Measurements from ENCODE around the gene PLS1. TPM values are rescaled to one million over a fixed set of nuclear protein-coding genes. Genes with fewer than 3 reads are reported as not detected.

The PLS1 gene
- total RNA-seq, 2 donors from 2014 or later = 6.4 to 7.0 TPM

- no peaks in the 10 kb centered on the region for H3K4me1 ChIP-seq (replicated peaks)
- no peaks in the 10 kb centered on the region for H3K9me3 ChIP-seq
- intact Hi-C loops (cut with DNase I) = no loop called here
- H3K27ac ChIP-seq = no peak overlapping the region
- no peak for DNase-seq (ENCODE audit: low spot score)
- no peak overlapping the region for H3K4me3 ChIP-seq
- TF ChIP-seq POLR2A (IDR thresholded peaks at IDR 0.05) (no peak), CTCF (IDR thresholded peaks at IDR 0.05) (no peak), POLR2AphosphoS5 (IDR thresholded peaks at IDR 0.05) (no peak)
- no peaks in the 10 kb centered on the region for H3K36me3 ChIP-seq
- WGBS = 75% methylated on average over 6 of the region's 6 CpGs
- H3K27me3 ChIP-seq (replicated peaks; ENCODE audit: insufficient read depth) = no peaks in the 10 kb centered on the region
Observed at GRCh38 chr3:142644502-142644901, 48.3 kb downstream of the PLS1 start.

GRCh38 chr3:142645236-142645793 lies 49.1 kb downstream of the PLS1 start:
- Histone ChIP-seq H3K4me1 (replicated peaks) (no peaks in the 10 kb centered on the region), H3K27me3 (replicated peaks; ENCODE audit: insufficient read depth) (no peaks in the 10 kb centered on the region), H3K4me3 (no peak overlapping the region), H3K36me3 (no peaks in the 10 kb centered on the region), H3K27ac (no peak overlapping the region), H3K9me3 (no peaks in the 10 kb centered on the region)
- no peak for TF ChIP-seq POLR2A (IDR thresholded peaks at IDR 0.05)
- TF ChIP-seq POLR2AphosphoS5 (IDR thresholded peaks at IDR 0.05) = no peak
- TF ChIP-seq CTCF (IDR thresholded peaks at IDR 0.05) = no peak
- WGBS = 67% methylated on average over 2 of the region's 2 CpGs
- intact Hi-C loops (cut with DNase I) = no loop called here
- DNase-seq (ENCODE audit: low spot score) = no peak

- TF ChIP-seq CTCF (IDR thresholded peaks at IDR 0.05) (no peak), POLR2AphosphoS5 (IDR thresholded peaks at IDR 0.05) (no peak), POLR2A (IDR thresholded peaks at IDR 0.05) (no peak)
- Histone ChIP-seq H3K9me3 (no peaks in the 10 kb centered on the region), H3K4me1 (replicated peaks) (no peaks in the 10 kb centered on the region), H3K36me3 (no peaks in the 10 kb centered on the region), H3K27me3 (replicated peaks; ENCODE audit: insufficient read depth) (no peaks in the 10 kb centered on the region), H3K27ac (no peak overlapping the region), H3K4me3 (no peak overlapping the region)
- no peak for DNase-seq (ENCODE audit: low spot score)
- intact Hi-C loops (cut with DNase I) = no loop called here
- WGBS = 74% methylated on average over 5 of the region's 5 CpGs
Observed at GRCh38 chr3:142646020-142646785, 50.0 kb downstream of the PLS1 start.

GRCh38 chr3:142647856-142648255 lies 51.7 kb downstream of the PLS1 start:
- TF ChIP-seq POLR2A (IDR thresholded peaks at IDR 0.05) = no peak
- Histone ChIP-seq H3K36me3 (no peaks in the 10 kb centered on the region), H3K4me3 (no peak overlapping the region), H3K27me3 (replicated peaks; ENCODE audit: insufficient read depth) (no peaks in the 10 kb centered on the region), H3K4me1 (replicated peaks) (no peaks in the 10 kb centered on the region), H3K27ac (no peak overlapping the region), H3K9me3 (no peaks in the 10 kb centered on the region)
- intact Hi-C loops (cut with DNase I) = no loop called here
- no peak for DNase-seq (ENCODE audit: low spot score)
- WGBS = 61% methylated on average over 1 of the region's 1 CpG

- Histone ChIP-seq H3K27me3 (replicated peaks; ENCODE audit: insufficient read depth) (no peaks in the 10 kb centered on the region), H3K27ac (no peak overlapping the region), H3K4me1 (replicated peaks) (no peaks in the 10 kb centered on the region), H3K36me3 (no peaks in the 10 kb centered on the region), H3K4me3 (no peak overlapping the region), H3K9me3 (no peaks in the 10 kb centered on the region)
- no peak for DNase-seq (ENCODE audit: low spot score)
- 62% methylated on average over 3 of the region's 3 CpGs for WGBS
- TF ChIP-seq POLR2AphosphoS5 (IDR thresholded peaks at IDR 0.05) = no peak
- no peak for TF ChIP-seq POLR2A (IDR thresholded peaks at IDR 0.05)
- no peak for TF ChIP-seq CTCF (IDR thresholded peaks at IDR 0.05)
- intact Hi-C loops (cut with DNase I) = no loop called here
Observed at GRCh38 chr3:142648950-142649349, 52.8 kb downstream of the PLS1 start.
